ENCODE measurements around the gene STMN3.

The STMN3 gene

DNA sequence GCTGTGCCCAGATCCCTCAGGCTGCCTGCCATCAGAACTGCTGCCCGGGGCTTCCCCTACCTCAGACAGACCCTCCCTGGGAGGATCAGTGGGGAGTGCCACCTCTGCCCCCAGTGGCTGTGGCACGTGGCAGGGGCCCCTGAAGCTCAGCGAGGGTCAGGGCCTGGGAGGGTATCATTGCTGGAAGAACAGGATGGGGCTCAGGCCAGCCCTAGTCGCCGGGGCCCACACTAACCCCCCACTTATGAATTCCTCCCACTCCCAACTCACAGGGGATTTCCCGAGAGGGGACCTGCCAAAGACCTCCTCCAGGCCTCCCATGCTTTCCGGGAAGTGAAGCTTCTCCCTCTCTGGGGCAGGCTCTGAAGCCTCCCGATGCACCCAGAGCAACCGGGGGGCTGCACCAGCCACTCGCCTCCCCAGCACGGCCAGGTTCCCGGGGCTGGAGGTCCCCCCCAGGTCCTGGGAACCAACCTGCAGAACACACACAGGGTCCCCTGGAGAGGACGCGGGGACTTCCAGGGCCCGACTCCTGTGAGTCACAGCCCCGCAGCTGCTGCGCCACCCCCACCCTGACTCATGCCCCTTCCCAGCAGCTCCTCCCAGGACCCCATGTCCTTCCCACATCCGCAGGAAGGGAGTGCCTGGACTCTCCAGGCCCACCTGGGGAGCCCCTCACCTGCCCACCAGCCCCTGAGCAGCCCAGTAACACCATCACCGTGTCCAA, 45.7 kb upstream of the STMN3 start:
- Histone ChIP-seq H3F3A (ENCODE audit: insufficient read depth, low read length) (no peaks in the 10 kb centered on the region), H3K36me3 (ENCODE audit: insufficient read depth, low read length) (peaks cover 6% of the 10 kb centered on the region; the same call in 1 of the 2 replicates)

DNA sequence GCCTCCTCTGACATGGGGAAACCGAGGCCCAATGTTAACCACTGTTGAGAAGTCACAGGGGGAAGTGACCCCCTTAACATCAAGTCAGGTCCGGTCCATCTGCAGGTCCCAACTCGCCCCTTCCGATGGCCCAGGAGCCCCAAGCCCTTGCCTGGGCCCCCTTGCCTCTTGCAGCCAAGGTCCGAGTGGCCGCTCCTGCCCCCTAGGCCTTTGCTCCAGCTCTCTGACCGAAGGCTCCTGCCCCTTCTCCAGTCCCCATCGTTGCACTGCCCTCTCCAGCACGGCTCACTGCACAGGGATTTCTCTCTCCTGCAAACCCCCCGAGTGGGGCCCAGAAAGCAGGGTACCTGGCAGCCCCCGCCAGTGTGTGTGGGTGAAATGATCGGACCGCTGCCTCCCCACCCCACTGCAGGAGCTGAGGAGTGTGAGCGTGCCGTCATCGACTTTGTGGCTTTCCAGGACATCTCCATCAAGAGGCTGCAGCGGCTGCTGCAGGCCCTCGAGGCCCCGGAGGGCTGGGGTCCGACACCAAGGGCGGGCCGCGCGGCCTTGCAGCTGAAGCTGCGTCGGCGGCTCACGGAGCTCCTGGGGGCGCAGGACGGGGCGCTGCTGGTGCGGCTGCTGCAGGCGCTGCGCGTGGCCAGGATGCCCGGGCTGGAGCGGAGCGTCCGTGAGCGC, 44.8 kb upstream of the STMN3 start:
- no peaks in the 10 kb centered on the region for H3K79me2 ChIP-seq (ENCODE audit: insufficient read depth, low read length)
- H3K4me1 ChIP-seq (ENCODE audit: insufficient read depth, low read length, severe bottlenecking), result no peaks in the 10 kb centered on the region
- H3F3A ChIP-seq (ENCODE audit: insufficient read depth, low read length), result no peaks in the 10 kb centered on the region
- no peak for TF ChIP-seq EZH2 (IDR thresholded peaks at IDR 0.05; ENCODE audit: borderline replicate concordance, low read length)
- TF ChIP-seq, protein P1, sequence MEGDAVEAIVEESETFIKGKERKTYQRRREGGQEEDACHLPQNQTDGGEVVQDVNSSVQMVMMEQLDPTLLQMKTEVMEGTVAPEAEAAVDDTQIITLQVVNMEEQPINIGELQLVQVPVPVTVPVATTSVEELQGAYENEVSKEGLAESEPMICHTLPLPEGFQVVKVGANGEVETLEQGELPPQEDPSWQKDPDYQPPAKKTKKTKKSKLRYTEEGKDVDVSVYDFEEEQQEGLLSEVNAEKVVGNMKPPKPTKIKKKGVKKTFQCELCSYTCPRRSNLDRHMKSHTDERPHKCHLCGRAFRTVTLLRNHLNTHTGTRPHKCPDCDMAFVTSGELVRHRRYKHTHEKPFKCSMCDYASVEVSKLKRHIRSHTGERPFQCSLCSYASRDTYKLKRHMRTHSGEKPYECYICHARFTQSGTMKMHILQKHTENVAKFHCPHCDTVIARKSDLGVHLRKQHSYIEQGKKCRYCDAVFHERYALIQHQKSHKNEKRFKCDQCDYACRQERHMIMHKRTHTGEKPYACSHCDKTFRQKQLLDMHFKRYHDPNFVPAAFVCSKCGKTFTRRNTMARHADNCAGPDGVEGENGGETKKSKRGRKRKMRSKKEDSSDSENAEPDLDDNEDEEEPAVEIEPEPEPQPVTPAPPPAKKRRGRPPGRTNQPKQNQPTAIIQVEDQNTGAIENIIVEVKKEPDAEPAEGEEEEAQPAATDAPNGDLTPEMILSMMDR (IDR thresholded peaks at IDR 0.05; ENCODE audit: low read length), result no peak
- H3K9ac ChIP-seq (ENCODE audit: low read length), result no peak overlapping the region
- H3K4me2 ChIP-seq (ENCODE audit: low read length), result no peak overlapping the region
- H3K27ac ChIP-seq (ENCODE audit: low read depth, low read length, poor library complexity, severe bottlenecking), result no peak overlapping the region
- no peaks in the 10 kb centered on the region; the same call in 1 of the 2 replicates for H3K36me3 ChIP-seq (ENCODE audit: insufficient read depth, low read length)
- H3K9me2 ChIP-seq (ENCODE audit: low read depth, low read length), result no peaks in the 10 kb centered on the region
- H3K4me3 ChIP-seq (ENCODE audit: low read depth, low read length, poor library complexity, severe bottlenecking), result no peak overlapping the region
- no peaks in the 10 kb centered on the region for H3K27me3 ChIP-seq (ENCODE audit: insufficient read depth, low read length)
- no peaks in the 10 kb centered on the region for H3K9me3 ChIP-seq (ENCODE audit: low read length)
- H2AFZ ChIP-seq (ENCODE audit: low read length), result no peak overlapping the region
- no peaks in the 10 kb centered on the region for H4K20me1 ChIP-seq (ENCODE audit: insufficient read depth, low read length)

More for the DNA sequence above, 45.7 kb upstream of the STMN3 start:
- TF ChIP-seq, protein P1 (IDR thresholded peaks at IDR 0.05; ENCODE audit: low read length), result no peak
- no peak for TF ChIP-seq EZH2 (IDR thresholded peaks at IDR 0.05; ENCODE audit: borderline replicate concordance, low read length)
- Histone ChIP-seq H2AFZ (ENCODE audit: low read length) (no peak overlapping the region), H3K4me2 (ENCODE audit: low read length) (no peak overlapping the region), H3K4me1 (ENCODE audit: insufficient read depth, low read length, severe bottlenecking) (no peaks in the 10 kb centered on the region), H3K9me3 (ENCODE audit: low read length) (no peaks in the 10 kb centered on the region), H3K79me2 (ENCODE audit: insufficient read depth, low read length) (no peaks in the 10 kb centered on the region), H3K27ac (ENCODE audit: low read depth, low read length, poor library complexity, severe bottlenecking) (no peak overlapping the region), H3K4me3 (ENCODE audit: low read depth, low read length, poor library complexity, severe bottlenecking) (no peak overlapping the region), H3K9me2 (ENCODE audit: low read depth, low read length) (no peaks in the 10 kb centered on the region), H3K9ac (ENCODE audit: low read length) (no peak overlapping the region), H3K27me3 (ENCODE audit: insufficient read depth, low read length) (no peaks in the 10 kb centered on the region), H4K20me1 (ENCODE audit: insufficient read depth, low read length) (no peaks in the 10 kb centered on the region)

DNA sequence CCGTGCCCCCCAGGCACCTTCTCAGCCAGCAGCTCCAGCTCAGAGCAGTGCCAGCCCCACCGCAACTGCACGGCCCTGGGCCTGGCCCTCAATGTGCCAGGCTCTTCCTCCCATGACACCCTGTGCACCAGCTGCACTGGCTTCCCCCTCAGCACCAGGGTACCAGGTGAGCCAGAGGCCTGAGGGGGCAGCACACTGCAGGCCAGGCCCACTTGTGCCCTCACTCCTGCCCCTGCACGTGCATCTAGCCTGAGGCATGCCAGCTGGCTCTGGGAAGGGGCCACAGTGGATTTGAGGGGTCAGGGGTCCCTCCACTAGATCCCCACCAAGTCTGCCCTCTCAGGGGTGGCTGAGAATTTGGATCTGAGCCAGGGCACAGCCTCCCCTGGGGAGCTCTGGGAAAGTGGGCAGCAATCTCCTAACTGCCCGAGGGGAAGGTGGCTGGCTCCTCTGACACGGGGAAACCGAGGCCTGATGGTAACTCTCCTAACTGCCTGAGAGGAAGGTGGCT, 44.2 kb upstream of the STMN3 start:
- Histone ChIP-seq H3K27ac (ENCODE audit: low read depth, low read length, poor library complexity, severe bottlenecking) (no peak overlapping the region), H3K4me2 (ENCODE audit: low read length) (no peak overlapping the region), H3K27me3 (ENCODE audit: insufficient read depth, low read length) (no peaks in the 10 kb centered on the region), H3K36me3 (ENCODE audit: insufficient read depth, low read length) (no peaks in the 10 kb centered on the region; the same call in 1 of the 2 replicates), H3K4me1 (ENCODE audit: insufficient read depth, low read length, severe bottlenecking) (no peaks in the 10 kb centered on the region), H3K9ac (ENCODE audit: low read length) (no peak overlapping the region), H3K4me3 (ENCODE audit: low read depth, low read length, poor library complexity, severe bottlenecking) (no peak overlapping the region), H3F3A (ENCODE audit: insufficient read depth, low read length) (no peaks in the 10 kb centered on the region), H3K9me3 (ENCODE audit: low read length) (no peaks in the 10 kb centered on the region), H3K9me2 (ENCODE audit: low read depth, low read length) (no peaks in the 10 kb centered on the region), H4K20me1 (ENCODE audit: insufficient read depth, low read length) (no peaks in the 10 kb centered on the region), H2AFZ (ENCODE audit: low read length) (no peak overlapping the region), H3K79me2 (ENCODE audit: insufficient read depth, low read length) (no peaks in the 10 kb centered on the region)
- no peak for TF ChIP-seq EZH2 (IDR thresholded peaks at IDR 0.05; ENCODE audit: borderline replicate concordance, low read length)
- TF ChIP-seq, protein P1 (IDR thresholded peaks at IDR 0.05; ENCODE audit: low read length), result no peak
